Ovary (tissue), 3 donors: Measurements from ENCODE around the gene GUCA1A.

Experiments
- CTCF ChIP-seq, 3 donors: fragments of 450-650 bp in 2 of 3; fragments of 200-600 bp in 1 of 3; IDR thresholded peaks; one replicate each; pipeline versions ENCODE4 v1.5.1 to v1.8.0; 2016 to 2022; ENCODE audit warnings: antibody characterized with exemption in 3 of 3, mild to moderate bottlenecking in 1 of 3
- EP300 ChIP-seq: sonication (generic); formaldehyde crosslinking; IDR thresholded peaks from one replicate; pipeline ENCODE4 v1.6.1; 2017; ENCODE audit warnings: antibody characterized with exemption
- POLR2A ChIP-seq: fragments of 450-650 bp; IDR thresholded peaks from one replicate; pipeline ENCODE4 v1.6.1; 2017; ENCODE audit warnings: antibody characterized with exemption, mild to moderate bottlenecking, moderate library complexity
- donor health status: DM: no; HTN: no; CAD: no.

DNA sequence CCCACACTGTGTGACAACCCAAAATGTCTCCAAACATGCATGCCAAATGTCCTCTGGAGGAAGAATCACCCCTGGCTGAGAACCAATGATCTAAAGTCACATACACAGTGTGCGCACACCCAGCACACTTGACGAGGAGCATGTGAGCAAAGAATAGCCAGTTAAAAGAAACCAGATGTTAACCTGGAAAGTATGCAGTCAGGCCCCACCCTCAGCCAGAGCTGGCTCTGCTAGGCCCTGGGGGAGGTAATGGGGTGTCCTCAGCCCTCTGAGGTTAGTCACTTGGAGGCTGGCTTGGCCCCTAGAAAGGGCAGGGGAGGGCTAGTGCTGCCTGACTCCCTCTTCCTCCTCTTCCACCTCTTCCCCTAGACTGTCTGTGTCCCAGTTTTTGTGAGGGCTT, 15.2 kb upstream of the GUCA1A start:
- TF ChIP-seq CTCF (IDR thresholded peaks at IDR 0.05) (no peak), POLR2A (no peak), EP300 (no peak)
